ENCODE measurements around the gene ITPR1. TPM values are rescaled to one million over a fixed set of nuclear protein-coding genes. Genes with fewer than 3 reads are reported as not detected.

ITPR1 gene
- total RNA-seq, 1 experiment from 2014 or later = 8.7 TPM

- in situ Hi-C loops (cut with HindIII; ENCODE audit: low pct_unique_long_range_greater_than_20kb, low sequenced_read_pairs) (no loop called here), intact Hi-C loops (cut with micrococcal nuclease; ENCODE audit: unreplicated experiment) (no loop called here)
- TF ChIP-seq TCF7L2 (IDR thresholded peaks at IDR 0.05; ENCODE audit: low read depth, low read length) (no peak), POLR2AphosphoS5 (IDR thresholded peaks at IDR 0.05; ENCODE audit: low read depth, low read length) (no peak), SIN3A (IDR thresholded peaks at IDR 0.05; ENCODE audit: borderline replicate concordance, insufficient read depth, low read depth, low read length) (no peak)
- TF ChIP-seq, protein P1, sequence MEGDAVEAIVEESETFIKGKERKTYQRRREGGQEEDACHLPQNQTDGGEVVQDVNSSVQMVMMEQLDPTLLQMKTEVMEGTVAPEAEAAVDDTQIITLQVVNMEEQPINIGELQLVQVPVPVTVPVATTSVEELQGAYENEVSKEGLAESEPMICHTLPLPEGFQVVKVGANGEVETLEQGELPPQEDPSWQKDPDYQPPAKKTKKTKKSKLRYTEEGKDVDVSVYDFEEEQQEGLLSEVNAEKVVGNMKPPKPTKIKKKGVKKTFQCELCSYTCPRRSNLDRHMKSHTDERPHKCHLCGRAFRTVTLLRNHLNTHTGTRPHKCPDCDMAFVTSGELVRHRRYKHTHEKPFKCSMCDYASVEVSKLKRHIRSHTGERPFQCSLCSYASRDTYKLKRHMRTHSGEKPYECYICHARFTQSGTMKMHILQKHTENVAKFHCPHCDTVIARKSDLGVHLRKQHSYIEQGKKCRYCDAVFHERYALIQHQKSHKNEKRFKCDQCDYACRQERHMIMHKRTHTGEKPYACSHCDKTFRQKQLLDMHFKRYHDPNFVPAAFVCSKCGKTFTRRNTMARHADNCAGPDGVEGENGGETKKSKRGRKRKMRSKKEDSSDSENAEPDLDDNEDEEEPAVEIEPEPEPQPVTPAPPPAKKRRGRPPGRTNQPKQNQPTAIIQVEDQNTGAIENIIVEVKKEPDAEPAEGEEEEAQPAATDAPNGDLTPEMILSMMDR (IDR thresholded peaks at IDR 0.05) = no peak
- TF ChIP-seq, protein P2, sequence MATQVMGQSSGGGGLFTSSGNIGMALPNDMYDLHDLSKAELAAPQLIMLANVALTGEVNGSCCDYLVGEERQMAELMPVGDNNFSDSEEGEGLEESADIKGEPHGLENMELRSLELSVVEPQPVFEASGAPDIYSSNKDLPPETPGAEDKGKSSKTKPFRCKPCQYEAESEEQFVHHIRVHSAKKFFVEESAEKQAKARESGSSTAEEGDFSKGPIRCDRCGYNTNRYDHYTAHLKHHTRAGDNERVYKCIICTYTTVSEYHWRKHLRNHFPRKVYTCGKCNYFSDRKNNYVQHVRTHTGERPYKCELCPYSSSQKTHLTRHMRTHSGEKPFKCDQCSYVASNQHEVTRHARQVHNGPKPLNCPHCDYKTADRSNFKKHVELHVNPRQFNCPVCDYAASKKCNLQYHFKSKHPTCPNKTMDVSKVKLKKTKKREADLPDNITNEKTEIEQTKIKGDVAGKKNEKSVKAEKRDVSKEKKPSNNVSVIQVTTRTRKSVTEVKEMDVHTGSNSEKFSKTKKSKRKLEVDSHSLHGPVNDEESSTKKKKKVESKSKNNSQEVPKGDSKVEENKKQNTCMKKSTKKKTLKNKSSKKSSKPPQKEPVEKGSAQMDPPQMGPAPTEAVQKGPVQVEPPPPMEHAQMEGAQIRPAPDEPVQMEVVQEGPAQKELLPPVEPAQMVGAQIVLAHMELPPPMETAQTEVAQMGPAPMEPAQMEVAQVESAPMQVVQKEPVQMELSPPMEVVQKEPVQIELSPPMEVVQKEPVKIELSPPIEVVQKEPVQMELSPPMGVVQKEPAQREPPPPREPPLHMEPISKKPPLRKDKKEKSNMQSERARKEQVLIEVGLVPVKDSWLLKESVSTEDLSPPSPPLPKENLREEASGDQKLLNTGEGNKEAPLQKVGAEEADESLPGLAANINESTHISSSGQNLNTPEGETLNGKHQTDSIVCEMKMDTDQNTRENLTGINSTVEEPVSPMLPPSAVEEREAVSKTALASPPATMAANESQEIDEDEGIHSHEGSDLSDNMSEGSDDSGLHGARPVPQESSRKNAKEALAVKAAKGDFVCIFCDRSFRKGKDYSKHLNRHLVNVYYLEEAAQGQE (IDR thresholded peaks at IDR 0.05; ENCODE audit: insufficient read depth in 1 of 2, low read depth in 2 of 2, low read length in 1 of 2) = no peak
- H3K9me3 ChIP-seq (ENCODE audit: control insufficient read depth, insufficient read depth, low read depth, low read length) = no peaks in the 10 kb centered on the region
- CTCF ChIA-PET = interaction anchor here (0.5 kb wide), 1 partner anchor 36 kb away, joined by 3 read pairs; no protein-coding TSS in a partner anchor
- no peaks in the 10 kb centered on the region for H3K27me3 ChIP-seq (ENCODE audit: control insufficient read depth, insufficient read depth, low read length)
- no peaks in the 10 kb centered on the region for H3K4me1 ChIP-seq (ENCODE audit: control insufficient read depth, insufficient read depth, low read length)
- H3K27ac ChIP-seq (ENCODE audit: low read length) = no peak overlapping the region
- DNase-seq (ENCODE audit: low read depth, low spot score) (no peak), ATAC-seq (no peak)
- POLR2A ChIA-PET = no interaction called here
- no peak overlapping the region for H3K4me3 ChIP-seq (ENCODE audit: low read depth in 2 of 2, low read length in 2 of 2)
- no TSS peak for BruUV-seq (replicated peaks)
- H3K36me3 ChIP-seq (ENCODE audit: control insufficient read depth, insufficient read depth, low read length) = no peaks in the 10 kb centered on the region
These were observed 106.5 kb downstream of the ITPR1 start for GRCh38 chr3:4599612-4600011.

- no peak overlapping the region for H3K27ac ChIP-seq (ENCODE audit: low read length)
- H3K9me3 ChIP-seq (ENCODE audit: control insufficient read depth, insufficient read depth, low read depth, low read length) = no peaks in the 10 kb centered on the region
- TF ChIP-seq TCF7L2 (IDR thresholded peaks at IDR 0.05; ENCODE audit: low read depth, low read length) (no peak), POLR2AphosphoS5 (IDR thresholded peaks at IDR 0.05; ENCODE audit: low read depth, low read length) (no peak), SIN3A (IDR thresholded peaks at IDR 0.05; ENCODE audit: borderline replicate concordance, insufficient read depth, low read depth, low read length) (no peak)
- TF ChIP-seq, protein P2 (IDR thresholded peaks at IDR 0.05; ENCODE audit: insufficient read depth in 1 of 2, low read depth in 2 of 2, low read length in 1 of 2) = no peak
- TF ChIP-seq, protein P1 (IDR thresholded peaks at IDR 0.05) = no peak
- intact Hi-C loops (cut with micrococcal nuclease; ENCODE audit: unreplicated experiment) (no loop called here), in situ Hi-C loops (cut with HindIII; ENCODE audit: low pct_unique_long_range_greater_than_20kb, low sequenced_read_pairs) (no loop called here)
- DNase-seq (ENCODE audit: low read depth, low spot score) = no peak
- no peak for ATAC-seq
- CTCF ChIA-PET = no interaction called here
- no peaks in the 10 kb centered on the region for H3K4me1 ChIP-seq (ENCODE audit: control insufficient read depth, insufficient read depth, low read length)
- no peak overlapping the region for H3K4me3 ChIP-seq (ENCODE audit: low read depth in 2 of 2, low read length in 2 of 2)
- POLR2A ChIA-PET = no interaction called here
- BruUV-seq (replicated peaks) = no TSS peak
- H3K36me3 ChIP-seq (ENCODE audit: control insufficient read depth, insufficient read depth, low read length) = no peaks in the 10 kb centered on the region
- no peaks in the 10 kb centered on the region for H3K27me3 ChIP-seq (ENCODE audit: control insufficient read depth, insufficient read depth, low read length)
These were observed 107.3 kb downstream of the ITPR1 start for GRCh38 chr3:4600493-4600892.

Data from Panc1 (cell line).